Prostate gland (tissue), 2 donors: ENCODE measurements around the gene KRT76. TPM values are rescaled to one million over a fixed set of nuclear protein-coding genes. Genes with fewer than 3 reads are reported as not detected.

Experiments
- DNase-seq: peaks from one replicate; pipeline ENCODE4 v3.0.0-alpha.2; 2019; ENCODE audit warnings: low spot score
- H3K27ac ChIP-seq, 2 donors: fragments of 200-600 bp; sonication (generic); 2 replicates each; pipeline ENCODE4 v1.5.1; 2017 to 2019
- H3K27me3 ChIP-seq: fragments of 200-600 bp; sonication (generic); replicated peaks from 2 replicates; pipeline ENCODE4 v1.5.1; 2019; ENCODE audit not compliant: insufficient read depth
- H3K36me3 ChIP-seq, 2 donors: fragments of 200-600 bp; sonication (generic); 1 replicate in 1 of 2; 2 replicates in 1 of 2; pipeline versions ENCODE4 v1.5.1 to v1.8.1; 2017 to 2019
- H3K4me1 ChIP-seq: fragments of 200-600 bp; sonication (generic); replicated peaks from 2 replicates; pipeline ENCODE4 v1.5.1; 2019
- H3K4me3 ChIP-seq, 2 donors: fragments of 200-600 bp; sonication (generic); 2 replicates each; pipeline ENCODE4 v1.5.1; 2017 to 2019
- H3K9me3 ChIP-seq: fragments of 200-600 bp; sonication (generic); 2 replicates; pipeline ENCODE4 v1.5.1; 2017
- CTCF ChIP-seq, 4 experiments: fragments of 200-600 bp in 2 of 4; fragments of 450-650 bp in 2 of 4; sonication (generic) in 2 of 4; IDR thresholded peaks; 1 replicate in 3 of 4; 2 replicates in 1 of 4; pipeline ENCODE4 v1.5.1; 2016 to 2019; ENCODE audit warnings: antibody characterized with exemption in 4 of 4, mild to moderate bottlenecking in 2 of 4, moderate library complexity in 2 of 4
- POLR2A ChIP-seq: fragments of 450-650 bp; IDR thresholded peaks from one replicate; pipeline ENCODE4 v1.6.1; 2016; ENCODE audit warnings: antibody characterized with exemption, mild to moderate bottlenecking
- POLR2AphosphoS5 ChIP-seq: sonication (generic); formaldehyde crosslinking; IDR thresholded peaks from one replicate; pipeline ENCODE4 v1.6.1; 2017; ENCODE audit warnings: antibody characterized with exemption
- WGBS: methylation state at CpG from one replicate; pipeline ENCODE4 v1.1.5; 2018; 5-methylcytosine and 5-hydroxymethylcytosine counted together
- intact Hi-C: fragments of 100-400 bp; cut with DNase I; formaldehyde crosslinking; loops from one replicate; pipeline ENCODE4 v1.14.2; 2022
- total RNA-seq, 2 donors: library from RNA; depleted of rRNA; stranded (reverse); fragments of >200 nt; gene quantifications; one replicate each; pipeline ENCODE4 v1.1.0, GENCODE V29; 2016

Gene KRT76
- total RNA-seq, 2 donors from 2014 or later = not detected

- Histone ChIP-seq H3K27ac (no peak overlapping the region), H3K9me3 (no peaks in the 10 kb centered on the region), H3K4me3 (no peak overlapping the region), H3K4me1 (no peaks in the 10 kb centered on the region), H3K27me3 (no peaks in the 10 kb centered on the region), H3K36me3 (no peaks in the 10 kb centered on the region)
- TF ChIP-seq POLR2A = no peak
- TF ChIP-seq POLR2AphosphoS5 = no peak
- TF ChIP-seq CTCF (IDR thresholded peaks at IDR 0.05) = no peak
- WGBS = 16% methylated on average over 14 of the region's 16 CpGs
- intact Hi-C loops = no loop called here
- peak; percentile 25 for DNase-seq
Measured at GRCh38 chr12:52741375-52742195, 35.6 kb downstream of the KRT76 start.

- intact Hi-C loops = no loop called here
- Histone ChIP-seq H3K27ac (no peak overlapping the region), H3K27me3 (no peaks in the 10 kb centered on the region), H3K4me3 (no peak overlapping the region), H3K4me1 (no peaks in the 10 kb centered on the region), H3K36me3 (no peaks in the 10 kb centered on the region), H3K9me3 (no peaks in the 10 kb centered on the region)
- TF ChIP-seq CTCF (IDR thresholded peaks at IDR 0.05) = no peak
- TF ChIP-seq POLR2A = no peak
- TF ChIP-seq POLR2AphosphoS5 = no peak
- no peak for DNase-seq
Measured at GRCh38 chr12:52740584-52740983, 36.6 kb downstream of the KRT76 start.

GRCh38 chr12:52739963-52740362 lies 37.2 kb downstream of the KRT76 start:
- Histone ChIP-seq H3K9me3 (no peaks in the 10 kb centered on the region), H3K4me3 (no peak overlapping the region)

GRCh38 chr12:52735816-52736632 lies 41.1 kb downstream of the KRT76 start:
- intact Hi-C loops = no loop called here
- no peak for DNase-seq
- no peaks in the 10 kb centered on the region for H3K9me3 ChIP-seq
- no peaks in the 10 kb centered on the region for H3K4me1 ChIP-seq
- no peaks in the 10 kb centered on the region for H3K36me3 ChIP-seq
- 63% methylated on average over 4 of the region's 5 CpGs for WGBS
- H3K27ac ChIP-seq = no peak overlapping the region
- peaks cover 5% of the 10 kb centered on the region for H3K27me3 ChIP-seq
- H3K4me3 ChIP-seq = no peak overlapping the region
- no peak for TF ChIP-seq POLR2AphosphoS5
- no peak for TF ChIP-seq POLR2A
- TF ChIP-seq CTCF (IDR thresholded peaks at IDR 0.05) = no peak

More at GRCh38 chr12:52739963-52740362, 37.2 kb downstream of the KRT76 start:
- Histone ChIP-seq H3K27me3 (peaks cover 3% of the 10 kb centered on the region), H3K27ac (no peak overlapping the region), H3K36me3 (no peaks in the 10 kb centered on the region), H3K4me1 (no peaks in the 10 kb centered on the region)
- no peak for DNase-seq
- intact Hi-C loops = no loop called here
- TF ChIP-seq POLR2AphosphoS5 = no peak
- no peak for TF ChIP-seq CTCF (IDR thresholded peaks at IDR 0.05)
- TF ChIP-seq POLR2A = no peak
